GM12874 (cell line): Measurements from ENCODE around the gene LRRC8A.

ENCODE experiments used
- TF ChIP-seq, protein P1 (sequence below): IDR thresholded peaks from 2 replicates; pipeline ENCODE4 v1.5.1; 2011; ENCODE audit warnings: low read depth, mild to moderate bottlenecking, control low read depth, low read length, moderate library complexity; ENCODE audit not compliant: insufficient read depth

LRRC8A gene

DNA sequence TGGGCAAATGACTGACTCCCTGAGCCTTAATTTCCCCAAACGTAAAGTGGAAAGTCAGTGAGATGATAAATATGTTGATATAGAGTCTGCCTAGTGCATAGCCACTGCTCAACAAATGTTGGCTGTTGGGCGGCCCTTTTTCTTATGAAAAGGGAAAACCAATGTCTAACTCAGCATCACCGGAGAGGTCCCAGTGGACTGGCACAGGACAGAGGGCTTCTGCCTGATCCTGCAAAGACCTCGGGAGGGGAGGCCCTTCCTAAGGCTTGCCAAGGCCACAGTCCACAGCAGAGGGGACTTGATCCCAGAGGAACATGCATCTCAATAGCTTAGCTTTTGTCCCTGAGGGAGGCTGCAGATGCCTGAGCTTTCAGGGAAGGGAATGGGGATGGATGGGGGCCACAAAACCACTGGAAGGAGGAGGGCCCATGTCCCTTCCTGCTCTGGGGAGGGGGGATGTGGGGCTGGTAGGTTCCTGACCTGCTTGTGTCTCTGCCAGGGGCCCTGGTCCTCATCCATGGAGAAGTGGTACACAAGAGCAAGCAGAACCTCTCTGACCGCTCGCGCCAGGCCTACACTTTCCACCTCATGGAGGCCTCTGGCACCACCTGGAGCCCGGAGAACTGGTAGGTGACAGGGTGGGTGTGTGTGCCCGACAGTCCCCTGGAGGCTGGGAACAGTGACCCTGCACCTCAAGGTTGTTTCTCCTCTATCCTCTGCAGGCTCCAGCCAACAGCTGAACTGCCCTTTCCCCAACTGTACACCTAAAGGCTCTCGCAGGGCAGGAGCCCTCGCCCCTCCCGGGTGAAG, 59.2 kb downstream of the LRRC8A start:
- TF ChIP-seq, protein P1, sequence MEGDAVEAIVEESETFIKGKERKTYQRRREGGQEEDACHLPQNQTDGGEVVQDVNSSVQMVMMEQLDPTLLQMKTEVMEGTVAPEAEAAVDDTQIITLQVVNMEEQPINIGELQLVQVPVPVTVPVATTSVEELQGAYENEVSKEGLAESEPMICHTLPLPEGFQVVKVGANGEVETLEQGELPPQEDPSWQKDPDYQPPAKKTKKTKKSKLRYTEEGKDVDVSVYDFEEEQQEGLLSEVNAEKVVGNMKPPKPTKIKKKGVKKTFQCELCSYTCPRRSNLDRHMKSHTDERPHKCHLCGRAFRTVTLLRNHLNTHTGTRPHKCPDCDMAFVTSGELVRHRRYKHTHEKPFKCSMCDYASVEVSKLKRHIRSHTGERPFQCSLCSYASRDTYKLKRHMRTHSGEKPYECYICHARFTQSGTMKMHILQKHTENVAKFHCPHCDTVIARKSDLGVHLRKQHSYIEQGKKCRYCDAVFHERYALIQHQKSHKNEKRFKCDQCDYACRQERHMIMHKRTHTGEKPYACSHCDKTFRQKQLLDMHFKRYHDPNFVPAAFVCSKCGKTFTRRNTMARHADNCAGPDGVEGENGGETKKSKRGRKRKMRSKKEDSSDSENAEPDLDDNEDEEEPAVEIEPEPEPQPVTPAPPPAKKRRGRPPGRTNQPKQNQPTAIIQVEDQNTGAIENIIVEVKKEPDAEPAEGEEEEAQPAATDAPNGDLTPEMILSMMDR, result no peak

DNA sequence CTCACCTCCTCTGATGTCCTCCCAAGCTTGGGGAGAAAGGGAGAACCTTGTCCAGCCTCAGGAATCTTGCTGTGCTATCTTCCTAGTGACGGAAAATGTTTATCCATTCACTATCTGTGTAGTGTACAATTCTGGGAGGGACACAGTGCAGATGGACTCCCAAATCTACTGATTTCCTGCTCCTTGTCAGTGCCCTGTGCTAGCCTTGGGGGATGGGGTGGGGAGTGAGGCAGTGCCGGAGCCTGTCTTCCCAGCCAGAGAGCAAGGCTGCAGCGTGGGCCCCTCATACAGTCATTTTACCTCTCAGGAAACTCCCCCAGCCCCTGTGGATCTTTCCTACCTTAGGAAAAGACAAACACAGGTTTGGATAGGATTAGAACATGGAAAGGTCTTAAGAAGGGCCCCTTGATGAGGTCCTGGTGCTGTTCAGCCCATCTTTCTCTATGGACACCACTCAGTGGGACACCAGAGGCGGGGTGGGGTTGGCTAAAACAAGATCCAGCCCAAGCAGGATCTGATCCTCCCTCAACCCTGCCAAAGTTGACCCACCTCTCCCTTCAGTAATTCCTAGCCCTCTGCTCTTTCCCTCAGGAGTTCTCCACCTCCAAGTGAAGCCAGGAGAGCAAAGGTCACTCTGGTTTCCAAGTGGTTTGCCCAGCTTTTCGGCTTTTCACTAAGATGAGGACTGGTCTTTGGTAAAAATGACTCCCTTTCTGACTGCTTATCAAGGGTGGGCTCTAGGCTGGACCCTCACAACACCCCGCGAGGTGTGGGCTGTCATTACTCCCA, 62.1 kb downstream of the LRRC8A start:
- TF ChIP-seq, protein P1, result no peak

DNA sequence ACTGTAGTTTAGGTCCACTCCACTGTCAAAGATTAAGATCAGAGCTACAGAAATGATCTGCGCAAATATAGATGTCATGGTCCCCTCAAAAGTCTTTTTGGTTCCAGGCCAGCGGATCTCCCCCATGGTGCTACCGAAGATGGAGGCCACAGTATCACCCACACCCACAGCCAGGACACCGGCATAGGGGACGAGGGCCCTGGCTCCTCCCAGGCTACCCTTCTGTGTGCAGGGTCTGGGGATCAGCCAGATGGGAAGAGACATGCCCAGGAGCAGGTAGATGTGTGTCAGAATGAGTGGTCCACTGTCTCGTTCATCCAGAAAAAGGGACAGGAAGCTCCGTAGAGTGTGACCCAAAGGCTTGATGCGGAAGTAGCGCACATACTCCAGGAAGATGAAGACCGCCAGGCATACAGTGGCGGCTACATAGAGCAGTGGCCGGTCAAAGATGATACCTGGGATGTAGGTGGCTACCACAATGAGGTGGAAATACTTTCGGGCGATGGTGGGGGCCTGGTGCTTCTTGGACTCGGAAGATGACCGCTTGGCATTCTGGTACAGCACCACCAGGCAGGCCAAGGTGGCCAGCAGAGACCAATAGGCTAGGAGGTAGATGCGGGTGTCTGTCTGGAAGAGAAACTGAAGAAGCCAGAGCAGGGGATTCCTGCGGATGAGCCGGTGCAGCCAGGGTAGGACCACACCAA, 64.0 kb downstream of the LRRC8A start:
- TF ChIP-seq, protein P1, result no peak

- TF ChIP-seq, protein P1, result no peak
Observed at GRCh38 chr9:128946571-128947276, 64.8 kb downstream of the LRRC8A start.

GRCh38 chr9:128947277-128947526, 65.3 kb downstream of the LRRC8A start:
- TF ChIP-seq, protein P1, result no peak

- TF ChIP-seq, protein P1, result no peak
Observed at GRCh38 chr9:128947527-128948301, 65.8 kb downstream of the LRRC8A start, which contains the start of the genes DOLK and NUP188. Gene DOLK, minus strand, starts transcription at chr9:128947603. Its CDS starts 300 bp downstream, at chr9:128947303. Gene NUP188, plus strand, starts transcription at chr9:128947699. Its CDS starts 21 bp downstream, at chr9:128947720.
